Activated CD4-positive, alpha-beta memory T cell treated with anti-CD3 and anti-CD28 coated beads, Interleukin-2, amount 10 ng/mL, durations not matched to agents 7 days and 5 days (primary cell): ENCODE measurements around the gene ST3GAL3. TPM values are rescaled to one million over a fixed set of nuclear protein-coding genes. Genes with fewer than 3 reads are reported as not detected.
"Not testable (repeated sequence)": the region's sequence is repeated elsewhere in the genome, so short reads cannot be mapped to it uniquely, and the experiment has no call there.

Source experiments
- CTCF ChIA-PET: fragments of 350-600 bp; sonication (Branson Sonifier 250); formaldehyde crosslinking; loops from one replicate; lab custom pipeline; 2021; ENCODE audit warnings: antibody characterized with exemption, inconsistent platforms; lab: Charles Lee
- POLR2A ChIA-PET: fragments of 350-600 bp; sonication (Branson Sonifier 250); formaldehyde crosslinking; loops from one replicate; lab custom pipeline; 2021; ENCODE audit warnings: antibody characterized with exemption; lab: Charles Lee
- DNase-seq: peaks from one replicate; pipeline ENCODE4 v3.0.0-alpha.2; 2020
- H3K27ac Mint-ChIP-seq: one replicate; pipeline ENCODE4 v1.8.0; 2021; ENCODE audit warnings: mild to moderate bottlenecking, mixed read lengths
- H3K27me3 Mint-ChIP-seq: one replicate; pipeline ENCODE4 v1.8.0; 2021; ENCODE audit warnings: mixed read lengths
- H3K36me3 Mint-ChIP-seq: one replicate; pipeline ENCODE4 v1.8.0; 2021; ENCODE audit warnings: low read depth, mixed read lengths
- H3K4me1 Mint-ChIP-seq: one replicate; pipeline ENCODE4 v1.8.0; 2021; ENCODE audit warnings: mixed read lengths
- H3K4me3 Mint-ChIP-seq: one replicate; pipeline ENCODE4 v1.8.0; 2021; ENCODE audit warnings: mild to moderate bottlenecking, mixed read lengths
- H3K9me3 Mint-ChIP-seq: one replicate; pipeline ENCODE4 v1.8.0; 2021; ENCODE audit warnings: mixed read lengths
- total RNA-seq, 2 experiments: library from RNA; stranded (reverse); gene quantifications; one replicate each; pipeline ENCODE4 v1.2.3, GENCODE V29; 2021

Gene ST3GAL3
- total RNA-seq, 2 experiments from 2014 or later: 14.2 to 16.9 TPM

DNA sequence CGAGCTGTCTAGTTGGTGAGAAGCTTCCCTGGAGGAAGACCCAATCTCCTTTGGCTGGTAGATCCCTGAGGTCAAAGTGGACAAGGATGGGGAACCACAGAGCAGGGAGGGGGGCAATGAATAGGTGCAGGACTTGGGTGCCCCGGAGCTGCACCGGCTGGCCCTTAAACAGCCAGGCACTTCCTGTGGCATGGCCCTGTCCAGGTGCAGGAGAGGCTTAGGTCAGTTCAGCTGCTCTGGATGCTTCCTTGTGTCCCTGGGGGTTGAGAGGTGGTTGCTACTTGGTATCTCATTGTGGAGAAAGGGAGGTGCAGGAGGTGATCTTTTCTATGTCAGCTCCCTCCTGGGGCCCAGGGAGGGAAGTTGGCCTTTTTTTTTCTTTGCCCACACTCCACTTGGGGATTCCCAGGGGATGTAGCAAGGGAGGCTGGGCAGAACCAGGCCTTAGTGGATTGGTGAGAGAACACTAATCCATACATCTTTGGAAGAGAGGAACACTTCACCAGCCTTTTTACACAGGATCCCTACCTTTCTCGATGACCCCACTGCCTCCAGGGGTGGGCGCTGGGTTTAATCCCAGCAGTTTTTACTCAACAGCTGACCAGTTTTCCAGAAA is 1.2 kb upstream of the ST3GAL3 start:
- Mint-ChIP-seq H3K9me3 (no peaks in the 10 kb centered on the region), H3K27me3 (no peaks in the 10 kb centered on the region), H3K36me3 (peaks cover 43% of the 10 kb centered on the region), H3K4me3 (peak overlapping the region; percentile 91), H3K4me1 (peaks cover 40% of the 10 kb centered on the region), H3K27ac (no peak overlapping the region)
- ChIA-PET POLR2A (interaction anchor here (1.0 to 4.4 kb wide), 13 partner anchors 7 to 229 kb away, joined by 3 to 64 read pairs (median 4); partner anchors contain the start of gene KDM4A), CTCF (interaction anchor here (1.1 to 2.0 kb wide), 2 partner anchors 56 to 228 kb away, joined by 3 to 9 read pairs; partner anchors contain the start of genes ARTN and KDM4A)
- DNase-seq: no peak

- ChIA-PET POLR2A (interaction anchor here (0.6 to 4.4 kb wide), 23 partner anchors 8 to 349 kb away, joined by 3 to 64 read pairs (median 4); partner anchors contain the start of genes ATP6V0B, HYI and KDM4A), CTCF (interaction anchor here (0.6 to 2.0 kb wide), 4 partner anchors 56 to 228 kb away, joined by 3 to 9 read pairs (median 5); partner anchors contain the start of genes ARTN and KDM4A)
- peak overlapping the region; percentile 61 for H3K27ac Mint-ChIP-seq
- H3K36me3 Mint-ChIP-seq: peaks cover 39% of the 10 kb centered on the region
- no peaks in the 10 kb centered on the region for H3K27me3 Mint-ChIP-seq
- peaks cover 45% of the 10 kb centered on the region for H3K4me1 Mint-ChIP-seq
- DNase-seq: peak; percentile 26
- no peaks in the 10 kb centered on the region for H3K9me3 Mint-ChIP-seq
- H3K4me3 Mint-ChIP-seq: peak overlapping the region; percentile 91
Measured at GRCh38 chr1:43706598-43707189, 642 bp upstream of the ST3GAL3 start.

DNA sequence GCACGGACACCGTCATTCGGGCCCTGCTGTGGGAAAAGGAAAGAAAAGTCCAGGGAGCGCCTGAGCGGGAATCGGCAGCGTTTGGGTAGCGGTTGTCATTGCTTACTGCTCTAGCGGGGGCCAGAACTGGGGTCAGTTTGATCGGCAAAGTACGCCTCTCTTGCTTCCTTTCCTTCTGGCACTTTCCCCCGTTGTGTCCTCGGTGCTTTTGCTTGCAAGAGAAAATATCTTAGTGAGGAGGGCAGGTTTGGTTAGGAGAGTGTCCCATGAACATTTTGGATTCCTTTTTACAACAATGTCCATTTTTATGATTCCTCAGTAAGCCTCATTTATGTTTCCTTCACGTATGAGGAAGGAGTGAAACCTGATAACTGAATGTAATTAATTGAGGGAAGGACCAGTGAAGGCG is 670 bp downstream of the ST3GAL3 start:
- Mint-ChIP-seq H3K36me3 (peaks cover 37% of the 10 kb centered on the region), H3K27ac (peak overlapping the region; percentile 81), H3K9me3 (no peaks in the 10 kb centered on the region), H3K4me3 (peak overlapping the region; percentile 91), H3K27me3 (no peaks in the 10 kb centered on the region), H3K4me1 (peaks cover 48% of the 10 kb centered on the region)
- POLR2A ChIA-PET: interaction anchor here (1.1 to 4.4 kb wide), 2 partner anchors 9 to 57 kb away, joined by 3 to 64 read pairs; partner anchors contain the start of gene KDM4A
- CTCF ChIA-PET: interaction anchor here (0.6 to 1.4 kb wide), 2 partner anchors 181 to 226 kb away, joined by 3 to 6 read pairs; partner anchors contain the start of gene ARTN
- no peak for DNase-seq

GRCh38 chr1:43711049-43711448 is 3.7 kb downstream of the ST3GAL3 start:
- Mint-ChIP-seq H3K27ac (no peak overlapping the region), H3K9me3 (no peaks in the 10 kb centered on the region), H3K4me3 (no peak overlapping the region), H3K36me3 (peaks cover 16% of the 10 kb centered on the region), H3K4me1 (peaks cover 39% of the 10 kb centered on the region), H3K27me3 (no peaks in the 10 kb centered on the region)
- ChIA-PET CTCF (interaction anchor here (1.1 kb wide), 1 partner anchor 235 kb away, joined by 3 read pairs; no protein-coding TSS in a partner anchor), POLR2A (interaction anchor here (0.8 to 1.0 kb wide), 2 partner anchors 18 to 61 kb away, joined by 3 read pairs; partner anchors contain the start of gene KDM4A)
- no peak for DNase-seq

- POLR2A ChIA-PET: no interaction called here
Measured at GRCh38 chr1:43711524-43712386, 4.4 kb downstream of the ST3GAL3 start.

GRCh38 chr1:43716559-43717281 is 9.4 kb downstream of the ST3GAL3 start:
- Mint-ChIP-seq H3K9me3 (no peaks in the 10 kb centered on the region), H3K4me3 (no peak overlapping the region), H3K27ac (no peak overlapping the region), H3K4me1 (peaks cover 4% of the 10 kb centered on the region), H3K27me3 (no peaks in the 10 kb centered on the region), H3K36me3 (peaks cover 3% of the 10 kb centered on the region)
- CTCF ChIA-PET: no interaction called here
- no peak for DNase-seq
- POLR2A ChIA-PET: no interaction called here

More at GRCh38 chr1:43711524-43712386, 4.4 kb downstream of the ST3GAL3 start:
- H3K4me3 Mint-ChIP-seq: no peak overlapping the region
- CTCF ChIA-PET: interaction anchor here (1.1 kb wide), 1 partner anchor 234 kb away, joined by 3 read pairs; no protein-coding TSS in a partner anchor
- no peak overlapping the region for H3K27ac Mint-ChIP-seq
- H3K27me3 Mint-ChIP-seq: no peaks in the 10 kb centered on the region
- no peaks in the 10 kb centered on the region for H3K9me3 Mint-ChIP-seq
- peaks cover 32% of the 10 kb centered on the region for H3K4me1 Mint-ChIP-seq
- no peak for DNase-seq
- peaks cover 16% of the 10 kb centered on the region for H3K36me3 Mint-ChIP-seq

DNA sequence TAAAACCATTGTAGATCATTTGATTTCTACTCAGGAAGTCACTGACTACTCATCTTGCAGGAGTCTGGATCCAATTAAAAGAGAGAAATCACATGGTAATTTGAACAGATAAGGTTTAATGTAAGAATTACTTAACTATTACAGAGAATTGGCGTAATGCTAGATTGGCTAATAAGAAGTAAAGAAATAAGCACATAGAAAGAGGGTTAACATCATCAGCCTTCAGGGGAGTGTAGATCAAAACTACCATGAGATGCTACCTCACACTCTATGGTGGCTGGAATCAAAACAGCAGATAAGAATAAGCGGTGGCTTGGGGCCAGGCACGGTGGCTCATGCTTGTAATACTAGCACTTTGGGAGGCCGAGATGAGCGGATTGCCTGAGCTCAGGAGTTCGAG is 11.7 kb downstream of the ST3GAL3 start:
- no peaks in the 10 kb centered on the region for H3K36me3 Mint-ChIP-seq
- H3K9me3 Mint-ChIP-seq: no peaks in the 10 kb centered on the region
- CTCF ChIA-PET: interaction anchor here (0.6 kb wide), 1 partner anchor 9 kb away, joined by 4 read pairs; no protein-coding TSS in a partner anchor
- H3K27me3 Mint-ChIP-seq: no peaks in the 10 kb centered on the region
- H3K4me1 Mint-ChIP-seq: no peaks in the 10 kb centered on the region
- H3K27ac Mint-ChIP-seq: no peak overlapping the region
- POLR2A ChIA-PET: no interaction called here
- H3K4me3 Mint-ChIP-seq: no peak overlapping the region
- no peak for DNase-seq

GRCh38 chr1:43719670-43720419 is 12.5 kb downstream of the ST3GAL3 start:
- DNase-seq, H3K4me3 Mint-ChIP-seq, H3K27me3 Mint-ChIP-seq, H3K4me1 Mint-ChIP-seq, H3K27ac Mint-ChIP-seq, H3K9me3 Mint-ChIP-seq, H3K36me3 Mint-ChIP-seq, POLR2A ChIA-PET: not testable (repeated sequence)
- CTCF ChIA-PET: interaction anchor here (0.6 kb wide), 1 partner anchor 8 kb away, joined by 4 read pairs; no protein-coding TSS in a partner anchor

DNA sequence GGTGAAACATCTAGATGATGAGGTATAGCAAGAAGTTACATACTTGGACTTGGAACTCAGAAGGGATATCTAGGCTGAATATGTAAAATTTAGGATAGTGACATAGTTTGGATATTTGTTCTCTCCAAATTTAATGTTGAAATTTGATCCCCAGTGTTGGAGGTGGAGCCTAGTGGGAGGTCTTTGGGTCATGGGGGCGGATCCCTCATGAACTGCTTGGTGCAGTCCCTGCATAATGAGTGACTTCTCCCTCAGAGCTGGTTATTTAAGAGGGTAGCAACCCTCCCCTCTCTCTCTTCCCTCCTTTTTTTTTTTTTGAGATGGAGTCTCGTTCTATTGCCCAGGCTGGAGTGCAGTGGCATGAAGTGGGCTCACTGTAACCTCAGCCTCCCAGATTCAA is 15.5 kb downstream of the ST3GAL3 start:
- Mint-ChIP-seq H3K27ac (no peak overlapping the region), H3K4me1 (no peaks in the 10 kb centered on the region), H3K36me3 (no peaks in the 10 kb centered on the region), H3K9me3 (no peaks in the 10 kb centered on the region), H3K4me3 (no peak overlapping the region), H3K27me3 (no peaks in the 10 kb centered on the region)
- CTCF ChIA-PET: no interaction called here
- POLR2A ChIA-PET: interaction anchor here (1.2 kb wide), 1 partner anchor 16 kb away, joined by 6 read pairs; the partner anchor contains the start of gene ST3GAL3
- no peak for DNase-seq

- POLR2A ChIA-PET: no interaction called here
- no peaks in the 10 kb centered on the region for H3K27me3 Mint-ChIP-seq
- no peaks in the 10 kb centered on the region for H3K9me3 Mint-ChIP-seq
- no peak overlapping the region for H3K27ac Mint-ChIP-seq
- no peak overlapping the region for H3K4me3 Mint-ChIP-seq
- CTCF ChIA-PET: no interaction called here
- no peaks in the 10 kb centered on the region for H3K4me1 Mint-ChIP-seq
- DNase-seq: no peak
- H3K36me3 Mint-ChIP-seq: no peaks in the 10 kb centered on the region
Measured at GRCh38 chr1:43729816-43730463, 22.6 kb downstream of the ST3GAL3 start.

GRCh38 chr1:43731867-43732531 is 24.7 kb downstream of the ST3GAL3 start:
- CTCF ChIA-PET: no interaction called here
- H3K9me3 Mint-ChIP-seq: no peaks in the 10 kb centered on the region
- no peaks in the 10 kb centered on the region for H3K27me3 Mint-ChIP-seq
- H3K4me3 Mint-ChIP-seq: no peak overlapping the region
- DNase-seq: no peak
- H3K36me3 Mint-ChIP-seq: peaks cover 4% of the 10 kb centered on the region
- H3K27ac Mint-ChIP-seq: no peak overlapping the region
- H3K4me1 Mint-ChIP-seq: no peaks in the 10 kb centered on the region
- POLR2A ChIA-PET: interaction anchor here (1.1 kb wide), 1 partner anchor 25 kb away, joined by 3 read pairs; the partner anchor contains the start of gene ST3GAL3
